Gastrocnemius medialis (tissue), 4 donors: ENCODE measurements around the gene STEAP4. TPM values are rescaled to one million over a fixed set of nuclear protein-coding genes. Genes with fewer than 3 reads are reported as not detected.

Experiments
- ATAC-seq, 2 donors: fragments of 150-250 bp; one replicate each; pipeline ENCODE4 v1.9.1; 2016
- DNase-seq, 2 donors: peaks; one replicate each; pipeline ENCODE4 v3.0.0-alpha.2; 2019
- H3K27ac ChIP-seq, 4 donors: fragments of 200-600 bp; sonication (generic); 1 replicate in 1 of 4; 2 replicates in 3 of 4; pipeline ENCODE4 v1.5.1; 2016 to 2018; ENCODE audit warnings: mild to moderate bottlenecking in 2 of 4, moderate library complexity in 1 of 4
- H3K27me3 ChIP-seq, 3 donors: fragments of 200-600 bp; sonication (generic) in 2 of 3; 1 replicate in 1 of 3; 2 replicates in 2 of 3; pipeline versions ENCODE4 v1.5.1 to v1.6.0; 2016 to 2019; ENCODE audit warnings: mild to moderate bottlenecking in 1 of 3, moderate library complexity in 1 of 3
- H3K36me3 ChIP-seq, 2 donors: fragments of 200-600 bp; sonication (generic) in 1 of 2; one replicate each; pipeline ENCODE4 v1.5.1; 2017 to 2018
- H3K4me1 ChIP-seq, 2 donors: fragments of 200-600 bp; sonication (generic) in 1 of 2; one replicate each; pipeline ENCODE4 v1.5.1; 2016 to 2017; ENCODE audit warnings: mild to moderate bottlenecking in 2 of 2
- H3K4me3 ChIP-seq, 4 donors: fragments of 200-600 bp; sonication (generic) in 3 of 4; 1 replicate in 1 of 4; 2 replicates in 3 of 4; pipeline ENCODE4 v1.5.1; 2016 to 2019; ENCODE audit warnings: mild to moderate bottlenecking in 2 of 4
- H3K9me3 ChIP-seq, 3 donors: fragments of 200-600 bp; sonication (generic) in 2 of 3; 1 replicate in 1 of 3; 2 replicates in 2 of 3; pipeline ENCODE4 v1.5.1; 2016 to 2019
- CTCF ChIP-seq, 5 experiments: fragments of 450-650 bp in 3 of 5; fragments of 200-600 bp in 2 of 5; sonication (generic) in 2 of 5; IDR thresholded peaks in 4 of 5; conservative IDR thresholded peaks in 1 of 5; 1 replicate in 4 of 5; 2 replicates in 1 of 5; pipeline ENCODE4 v1.5.1; 2016 to 2019; ENCODE audit warnings: antibody characterized with exemption in 5 of 5, mild to moderate bottlenecking in 3 of 5, moderate library complexity in 3 of 5
- POLR2A ChIP-seq, 2 donors: fragments of 450-650 bp; IDR thresholded peaks; one replicate each; pipeline ENCODE4 v1.6.1; 2017; ENCODE audit warnings: antibody characterized with exemption in 2 of 2, mild to moderate bottlenecking in 2 of 2, moderate library complexity in 2 of 2
- in situ Hi-C, 4 donors: fragments of 200-750 bp; cut with MboI; loops; one replicate each; pipeline versions ENCODE4 v1.15.0 to v1.8.0; 2017; ENCODE audit warnings: low sequenced_read_pairs in 4 of 4
- intact Hi-C: fragments of 100-400 bp; cut with DNase I; formaldehyde crosslinking; loops from one replicate; pipeline ENCODE4 v1.15.1; 2023; ENCODE audit warnings: low total_unique reads
- total RNA-seq, 4 donors: library from RNA; depleted of rRNA; stranded (reverse); fragments of >200 nt; gene quantifications; one replicate each; pipeline versions ENCODE4 v1.1.0 to v1.2.3, GENCODE V29; 2016

The STEAP4 gene
- total RNA-seq, 4 donors from 2014 or later: 13.5 to 24.5 (median 16.2) TPM

GRCh38 chr7:88309819-88310218 lies 3.1 kb upstream of the STEAP4 start:
- Histone ChIP-seq H3K4me3 (no peak overlapping the region), H3K27ac (peak overlapping the region in 3 of 4 donors; percentile 49 to 64 (median 54)), H3K9me3 (no peaks in the 10 kb centered on the region), H3K4me1 (peaks cover 0 to 18% of the 10 kb centered on the region in 2 donors), H3K36me3 (no peaks in the 10 kb centered on the region), H3K27me3 (no peaks in the 10 kb centered on the region)
- in situ Hi-C loops (no loop called here), intact Hi-C loops (no loop called here)
- TF ChIP-seq POLR2A (IDR thresholded peaks at IDR 0.05) (no peak), CTCF (IDR thresholded peaks at IDR 0.05 in 4 of 5, conservative IDR thresholded peaks at IDR 0.05 in 1 of 5) (no peak)
- DNase-seq: no peak
- ATAC-seq: peak; percentile 51 to 52

- H3K4me3 ChIP-seq: no peak overlapping the region
- H3K4me1 ChIP-seq: peaks cover 0 to 18% of the 10 kb centered on the region in 2 donors
- ATAC-seq: no peak
- H3K36me3 ChIP-seq: no peaks in the 10 kb centered on the region
- no peak for TF ChIP-seq POLR2A (IDR thresholded peaks at IDR 0.05)
- no peak for TF ChIP-seq CTCF (IDR thresholded peaks at IDR 0.05 in 4 of 5, conservative IDR thresholded peaks at IDR 0.05 in 1 of 5)
- H3K9me3 ChIP-seq: no peaks in the 10 kb centered on the region
- intact Hi-C loops: no loop called here
- in situ Hi-C loops: no loop called here
- no peak for DNase-seq
- no peaks in the 10 kb centered on the region for H3K27me3 ChIP-seq
- H3K27ac ChIP-seq: peak overlapping the region in 3 of 4 donors; percentile 43 to 61 (median 57)
Measured at GRCh38 chr7:88307823-88308222, 1.1 kb upstream of the STEAP4 start.

- Histone ChIP-seq H3K9me3 (no peaks in the 10 kb centered on the region), H3K4me3 (peak overlapping the region in 3 of 4 donors; percentile 39 to 51 (median 43)), H3K4me1 (peaks cover 0 to 17% of the 10 kb centered on the region in 2 donors), H3K27ac (peak overlapping the region; percentile 43 to 61 (median 54)), H3K27me3 (no peaks in the 10 kb centered on the region), H3K36me3 (no peaks in the 10 kb centered on the region)
- in situ Hi-C loops: no loop called here
- DNase-seq: no peak
- ATAC-seq: no peak
- intact Hi-C loops: no loop called here
- TF ChIP-seq CTCF (IDR thresholded peaks at IDR 0.05 in 4 of 5, conservative IDR thresholded peaks at IDR 0.05 in 1 of 5) (no peak), POLR2A (IDR thresholded peaks at IDR 0.05) (no peak)
Measured at GRCh38 chr7:88307412-88307811, 718 bp upstream of the STEAP4 start.

- H3K4me1 ChIP-seq: no peaks in the 10 kb centered on the region
- H3K9me3 ChIP-seq: no peaks in the 10 kb centered on the region
- no peak for ATAC-seq
- TF ChIP-seq CTCF (IDR thresholded peaks at IDR 0.05 in 4 of 5, conservative IDR thresholded peaks at IDR 0.05 in 1 of 5): no peak
- no peak for TF ChIP-seq POLR2A (IDR thresholded peaks at IDR 0.05)
- H3K27me3 ChIP-seq: no peaks in the 10 kb centered on the region
- H3K4me3 ChIP-seq: peak overlapping the region in 3 of 4 donors; percentile 2 to 51 (median 43)
- peak overlapping the region in 1 of 4 donors; percentile 53 for H3K27ac ChIP-seq
- DNase-seq: no peak
- H3K36me3 ChIP-seq: no peaks in the 10 kb centered on the region
- in situ Hi-C loops: no loop called here
- intact Hi-C loops: no loop called here
Measured at GRCh38 chr7:88305044-88305443, 1.6 kb downstream of the STEAP4 start.

GRCh38 chr7:88302486-88302885 lies 4.2 kb downstream of the STEAP4 start:
- H3K4me1 ChIP-seq: no peaks in the 10 kb centered on the region
- no peaks in the 10 kb centered on the region for H3K27me3 ChIP-seq
- H3K4me3 ChIP-seq: peak overlapping the region in 1 of 4 donors; percentile 51
- no peak for TF ChIP-seq CTCF (IDR thresholded peaks at IDR 0.05 in 4 of 5, conservative IDR thresholded peaks at IDR 0.05 in 1 of 5)
- TF ChIP-seq POLR2A (IDR thresholded peaks at IDR 0.05): no peak
- H3K36me3 ChIP-seq: no peaks in the 10 kb centered on the region
- H3K9me3 ChIP-seq: no peaks in the 10 kb centered on the region
- ATAC-seq (no peak), DNase-seq (no peak)
- H3K27ac ChIP-seq: no peak overlapping the region
- intact Hi-C loops: no loop called here
- in situ Hi-C loops: no loop called here
